Retinal pigment epithelial cell (primary cell): ENCODE measurements around the gene PTPRR.

ENCODE experiments used
- DNase-seq: peaks from one replicate; pipeline ENCODE4 v3.0.0-alpha.2; 2010; ENCODE audit warnings: low read depth
- H3K4me3 ChIP-seq: 2 replicates; pipeline ENCODE4 v1.5.1; 2011; ENCODE audit warnings: mild to moderate bottlenecking, low read length, control low read depth, moderate library complexity
- CTCF ChIP-seq: conservative IDR thresholded peaks from 2 replicates; pipeline ENCODE4 v1.5.1; 2011; ENCODE audit warnings: low read depth, low read length, control low read depth, inconsistent platforms

Gene PTPRR

DNA sequence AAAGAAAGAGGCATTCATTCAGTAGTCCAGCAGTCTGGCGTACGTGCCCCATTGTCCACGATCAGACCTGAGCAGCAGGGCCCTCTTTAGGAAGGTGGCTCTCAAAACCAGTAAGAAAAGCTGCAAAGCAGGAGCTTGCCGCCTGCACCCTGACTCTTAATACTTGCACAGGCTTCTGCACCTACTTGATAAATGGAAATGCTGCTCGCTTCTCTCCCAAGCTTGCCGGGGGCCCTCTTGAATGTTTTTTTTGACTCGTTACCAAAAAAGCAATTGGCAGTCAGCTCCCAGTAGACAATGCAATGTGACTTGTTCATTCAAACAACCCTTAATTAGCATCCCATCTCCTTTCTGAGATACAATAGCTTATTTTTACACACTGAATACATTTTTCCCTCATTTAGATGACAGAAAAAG lies 256.1 kb downstream of the PTPRR start:
- no peak overlapping the region for H3K4me3 ChIP-seq
- no peak for DNase-seq
- TF ChIP-seq CTCF, result no peak

GRCh38 chr12:70663838-70664237 lies 256.7 kb downstream of the PTPRR start:
- no peak overlapping the region for H3K4me3 ChIP-seq
- DNase-seq, result no peak
- no peak for TF ChIP-seq CTCF

DNA sequence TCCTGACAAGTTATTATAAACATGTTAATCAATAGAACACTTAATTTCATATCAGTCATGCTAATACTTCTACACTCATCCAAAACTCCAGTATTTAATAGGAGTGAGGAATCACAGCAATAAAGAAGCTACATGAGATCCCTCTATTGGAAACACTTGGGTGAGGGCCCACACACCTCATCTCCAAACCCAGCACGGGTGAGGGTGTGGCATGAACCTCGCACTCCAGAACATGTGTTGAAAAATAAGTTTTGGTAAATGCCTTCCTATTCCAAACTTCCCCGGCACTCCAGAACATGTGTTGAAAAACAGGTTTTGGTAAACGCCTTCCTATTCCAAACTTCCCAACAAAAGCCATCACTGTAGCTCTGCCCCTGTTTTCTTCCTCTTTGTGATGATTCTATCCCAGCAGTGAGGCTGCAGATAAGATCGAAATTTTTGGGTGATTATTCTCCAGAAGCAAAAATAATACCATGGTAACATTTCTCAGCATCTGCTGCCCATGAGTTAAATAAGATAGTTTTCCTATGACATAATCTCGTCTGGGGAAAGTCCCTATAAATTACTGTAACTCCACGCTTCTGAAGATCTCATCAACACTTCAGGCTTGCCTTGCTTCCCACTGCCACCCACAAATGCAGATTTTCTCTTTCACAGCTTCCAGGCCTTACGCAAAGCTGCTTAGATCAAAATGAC lies 258.9 kb downstream of the PTPRR start:
- TF ChIP-seq CTCF, result no peak
- DNase-seq, result peak; percentile 60
- H3K4me3 ChIP-seq, result no peak overlapping the region

DNA sequence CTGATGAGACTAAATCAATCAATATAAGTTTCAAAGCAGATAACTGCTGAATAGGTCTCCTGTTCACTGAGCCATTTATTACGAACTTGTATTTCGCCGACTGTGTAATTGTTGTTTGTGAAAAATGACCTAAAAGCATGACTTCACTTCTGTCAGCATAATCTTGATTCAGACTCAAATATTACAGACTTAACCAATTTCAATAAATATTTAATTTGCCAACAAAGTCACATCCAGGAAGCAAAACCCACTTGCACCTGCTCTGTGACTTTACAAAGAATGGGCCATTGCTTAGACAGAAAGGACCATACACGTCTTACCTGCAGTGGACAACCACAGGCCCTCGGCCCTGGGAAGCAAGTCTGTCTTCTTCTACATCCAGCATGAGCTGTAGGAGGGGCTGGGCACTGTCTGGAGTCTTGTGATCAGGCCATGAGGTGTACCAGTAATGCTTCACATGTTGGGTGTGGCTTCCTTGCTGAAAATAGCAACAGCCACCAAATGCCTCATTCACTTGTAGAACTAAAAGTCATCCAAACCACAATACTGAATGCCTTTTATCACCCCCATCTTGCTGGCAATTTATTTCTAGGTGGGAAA lies 259.8 kb downstream of the PTPRR start:
- H3K4me3 ChIP-seq, result no peak overlapping the region
- DNase-seq, result peak; percentile 89
- TF ChIP-seq CTCF, result no peak

GRCh38 chr12:70660002-70660604 lies 260.4 kb downstream of the PTPRR start:
- TF ChIP-seq CTCF, result no peak
- DNase-seq, result no peak
- H3K4me3 ChIP-seq, result no peak overlapping the region

DNA sequence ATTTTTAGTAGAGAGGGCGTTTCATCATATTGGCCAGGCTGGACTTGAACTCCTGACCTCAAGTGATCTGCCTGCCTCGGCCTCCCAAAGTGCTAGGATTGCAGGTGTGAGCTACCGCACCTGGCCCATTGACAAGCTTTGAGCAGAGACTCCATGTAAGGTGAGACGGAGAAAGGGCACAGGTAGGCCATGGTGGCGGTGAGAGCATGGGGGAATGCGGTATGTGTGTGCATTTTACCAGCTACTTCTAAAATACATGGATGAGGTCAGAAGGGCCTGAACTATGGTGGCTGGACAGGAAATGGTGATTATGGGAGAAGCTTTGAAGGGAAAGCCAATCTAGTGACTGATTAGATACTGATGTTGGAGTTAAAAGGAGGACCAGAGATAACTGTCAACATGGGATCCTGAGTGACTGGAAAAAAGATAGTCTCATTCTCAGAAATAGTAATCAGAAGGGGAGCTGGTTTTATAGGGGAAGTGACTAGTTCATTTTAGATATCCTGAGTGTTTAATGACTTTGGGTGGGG lies 261.4 kb downstream of the PTPRR start:
- TF ChIP-seq CTCF, result no peak
- no peak for DNase-seq
- no peak overlapping the region for H3K4me3 ChIP-seq
